HFF-Myc (cell line): Measurements from ENCODE around the gene PPP1R12B.

Experiments used
- DNase-seq: peaks from one replicate; pipeline ENCODE4 v3.0.0-alpha.2; 2011; ENCODE audit warnings: low read depth; ENCODE audit errors: extremely low read depth
- H3K4me3 ChIP-seq: replicated peaks from 2 replicates; pipeline ENCODE4 v1.5.1; 2011; ENCODE audit warnings: low read depth, mild to moderate bottlenecking, control low read depth, low read length
- TF ChIP-seq, protein P1 (sequence below): IDR thresholded peaks from 2 replicates; pipeline ENCODE4 v1.5.1; 2012; ENCODE audit warnings: mild to moderate bottlenecking, low read depth, low read length, control low read depth; ENCODE audit errors: missing control alignments

The PPP1R12B gene

GRCh38 chr1:202310071-202310725 lies 38.3 kb upstream of the PPP1R12B start:
- TF ChIP-seq, protein P1, sequence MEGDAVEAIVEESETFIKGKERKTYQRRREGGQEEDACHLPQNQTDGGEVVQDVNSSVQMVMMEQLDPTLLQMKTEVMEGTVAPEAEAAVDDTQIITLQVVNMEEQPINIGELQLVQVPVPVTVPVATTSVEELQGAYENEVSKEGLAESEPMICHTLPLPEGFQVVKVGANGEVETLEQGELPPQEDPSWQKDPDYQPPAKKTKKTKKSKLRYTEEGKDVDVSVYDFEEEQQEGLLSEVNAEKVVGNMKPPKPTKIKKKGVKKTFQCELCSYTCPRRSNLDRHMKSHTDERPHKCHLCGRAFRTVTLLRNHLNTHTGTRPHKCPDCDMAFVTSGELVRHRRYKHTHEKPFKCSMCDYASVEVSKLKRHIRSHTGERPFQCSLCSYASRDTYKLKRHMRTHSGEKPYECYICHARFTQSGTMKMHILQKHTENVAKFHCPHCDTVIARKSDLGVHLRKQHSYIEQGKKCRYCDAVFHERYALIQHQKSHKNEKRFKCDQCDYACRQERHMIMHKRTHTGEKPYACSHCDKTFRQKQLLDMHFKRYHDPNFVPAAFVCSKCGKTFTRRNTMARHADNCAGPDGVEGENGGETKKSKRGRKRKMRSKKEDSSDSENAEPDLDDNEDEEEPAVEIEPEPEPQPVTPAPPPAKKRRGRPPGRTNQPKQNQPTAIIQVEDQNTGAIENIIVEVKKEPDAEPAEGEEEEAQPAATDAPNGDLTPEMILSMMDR, result no peak
- H3K4me3 ChIP-seq, result no peak overlapping the region
- DNase-seq, result no peak

- TF ChIP-seq, protein P1, result no peak
- no peak for DNase-seq
- H3K4me3 ChIP-seq, result no peak overlapping the region
These were observed 37.8 kb upstream of the PPP1R12B start for GRCh38 chr1:202310746-202311145.

DNA sequence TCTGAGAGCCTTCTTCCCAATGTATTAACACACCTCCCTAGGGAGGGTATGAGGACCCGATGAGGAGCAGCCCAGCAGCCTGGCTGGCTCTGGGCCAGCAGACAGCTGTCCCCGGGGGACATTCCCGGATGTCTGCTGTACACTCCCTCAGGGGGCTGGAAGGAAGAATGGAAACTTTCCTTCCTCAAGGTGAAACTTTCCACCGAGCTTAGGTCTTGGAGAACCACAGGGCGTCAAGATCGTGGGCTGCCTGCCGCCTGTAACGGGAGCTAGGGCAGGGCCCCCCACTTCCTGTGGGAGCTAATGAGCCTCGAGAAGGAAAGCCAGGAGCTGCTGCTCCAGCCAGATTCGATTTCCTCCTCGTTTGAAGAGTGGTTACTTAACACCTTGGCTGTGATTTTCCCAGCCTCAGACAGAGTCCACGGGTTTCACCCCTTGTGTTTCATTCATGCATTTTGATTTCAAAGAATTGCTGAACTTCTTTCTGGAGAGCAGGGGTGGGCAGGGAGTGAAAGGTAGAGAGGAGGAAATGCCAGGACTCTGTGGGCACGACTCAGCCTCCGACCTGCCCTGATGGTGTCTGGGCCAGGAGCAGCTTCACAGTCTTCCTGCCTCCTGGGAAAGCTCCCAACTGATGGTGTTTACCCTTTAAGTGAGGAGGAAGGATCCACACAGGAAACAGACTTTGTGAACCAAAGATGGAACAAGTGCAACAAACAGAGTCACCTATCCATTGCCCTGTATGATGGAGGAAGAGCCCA lies 36.4 kb upstream of the PPP1R12B start:
- TF ChIP-seq, protein P1, result no peak
- H3K4me3 ChIP-seq, result no peak overlapping the region
- DNase-seq, result no peak

DNA sequence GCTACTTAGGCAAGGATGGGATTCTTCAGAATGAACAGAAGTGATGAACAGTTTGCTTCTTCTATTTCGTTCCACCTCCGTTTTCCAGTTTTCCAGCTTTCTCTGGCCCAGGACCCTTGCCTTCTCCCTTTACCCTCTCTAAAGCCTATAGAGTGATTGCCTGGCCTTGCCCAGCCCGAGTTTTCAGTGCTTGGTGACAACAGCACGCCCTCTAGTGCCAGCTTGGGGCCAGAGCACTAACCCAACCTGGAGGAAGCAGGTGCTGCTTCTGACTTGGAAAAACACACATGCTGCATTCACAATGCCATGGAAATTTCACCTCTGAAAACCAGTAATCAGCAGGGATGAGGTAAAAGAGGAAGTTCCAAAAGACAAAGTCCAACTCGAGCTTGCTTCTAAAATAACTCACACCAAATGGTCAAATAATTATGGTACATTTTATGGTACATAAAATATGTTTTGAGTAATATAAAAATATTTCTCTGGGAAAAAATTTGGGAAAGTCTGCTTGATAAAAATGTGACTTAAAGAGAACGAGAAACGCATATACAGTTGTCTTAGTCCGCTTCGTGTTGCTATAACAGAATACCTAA lies 32.8 kb upstream of the PPP1R12B start:
- no peak overlapping the region for H3K4me3 ChIP-seq
- DNase-seq, result peak; percentile 37
- TF ChIP-seq, protein P1, result peak; percentile 99

- H3K4me3 ChIP-seq, result no peak overlapping the region
- TF ChIP-seq, protein P1, result no peak
- no peak for DNase-seq
These were observed 32.3 kb upstream of the PPP1R12B start for GRCh38 chr1:202316186-202316585.

GRCh38 chr1:202317941-202318925 lies 30.3 kb upstream of the PPP1R12B start:
- TF ChIP-seq, protein P1, result no peak

More at GRCh38 chr1:202317941-202318925, 30.3 kb upstream of the PPP1R12B start:
- no peak for DNase-seq
- H3K4me3 ChIP-seq, result no peak overlapping the region
